HEK293T (cell line): ENCODE data around the gene KANSL1.

Experiments used
- CTBP1 ChIP-seq: fragments of 450-650 bp; IDR thresholded peaks from 2 replicates; pipeline ENCODE4 v1.6.1; 2016; ENCODE audit warnings: borderline replicate concordance
- FOXA1 ChIP-seq: fragments of 450-650 bp; IDR thresholded peaks from 2 replicates; pipeline ENCODE4 v1.6.1; 2016; ENCODE audit warnings: mild to moderate bottlenecking
- L3MBTL2 ChIP-seq: fragments of 450-650 bp; conservative IDR thresholded peaks from 2 replicates; pipeline ENCODE4 v1.6.1; 2016; ENCODE audit warnings: mild to moderate bottlenecking
- TARDBP ChIP-seq: fragments of 450-650 bp; IDR thresholded peaks from 2 replicates; pipeline ENCODE4 v1.6.1; 2016

DNA sequence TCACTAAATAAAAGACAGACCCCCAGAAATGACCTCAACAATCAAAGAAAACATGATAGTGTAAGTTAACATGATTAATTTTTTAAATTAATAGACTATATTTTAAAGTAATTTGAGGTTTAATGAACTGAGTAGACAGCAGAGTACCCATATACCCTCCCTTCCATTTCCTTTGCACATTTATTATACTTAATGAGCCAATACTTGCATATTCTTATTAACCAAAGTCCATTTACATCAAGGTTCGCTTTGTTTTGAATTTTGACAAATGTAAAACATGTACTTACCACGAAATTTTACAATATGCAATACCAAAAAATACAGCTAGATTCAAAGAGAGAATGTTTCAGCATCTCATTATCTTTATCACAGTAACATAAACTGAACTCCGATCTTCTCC lies 72.7 kb downstream of the KANSL1 start:
- TF ChIP-seq FOXA1 (no peak), TARDBP (no peak), L3MBTL2 (no peak), CTBP1 (no peak)
